HG02610 (cell line): ENCODE data around the gene HDAC11.

Experiments
- ATAC-seq: cut with Tn5 transposase; IDR thresholded peaks from one replicate; pipeline ENCODE4 v1.9.1; 2021; ENCODE audit warnings: mild to moderate bottlenecking, moderate library complexity; ENCODE audit not compliant: unreplicated experiment

Gene HDAC11

DNA sequence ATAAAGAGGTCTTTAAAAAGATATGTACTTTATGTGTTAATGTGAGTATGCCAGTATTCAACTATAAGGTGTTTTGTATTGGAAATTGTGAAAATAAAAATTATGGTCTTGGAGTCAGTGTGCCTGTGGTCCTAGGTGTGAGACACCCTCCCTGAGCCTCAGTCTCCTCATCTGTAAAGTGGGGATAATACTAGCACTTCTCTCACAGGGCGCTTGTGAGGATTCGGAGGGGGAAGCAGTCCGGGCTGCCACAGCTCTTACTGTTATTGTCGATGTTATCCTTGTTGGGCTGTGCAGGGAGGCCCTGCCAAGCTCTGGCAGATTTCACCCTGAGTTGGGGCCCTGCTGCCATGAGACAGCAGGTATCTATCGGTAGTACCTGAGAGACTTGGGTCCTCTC is 42.1 kb downstream of the HDAC11 start:
- no peak for ATAC-seq

DNA sequence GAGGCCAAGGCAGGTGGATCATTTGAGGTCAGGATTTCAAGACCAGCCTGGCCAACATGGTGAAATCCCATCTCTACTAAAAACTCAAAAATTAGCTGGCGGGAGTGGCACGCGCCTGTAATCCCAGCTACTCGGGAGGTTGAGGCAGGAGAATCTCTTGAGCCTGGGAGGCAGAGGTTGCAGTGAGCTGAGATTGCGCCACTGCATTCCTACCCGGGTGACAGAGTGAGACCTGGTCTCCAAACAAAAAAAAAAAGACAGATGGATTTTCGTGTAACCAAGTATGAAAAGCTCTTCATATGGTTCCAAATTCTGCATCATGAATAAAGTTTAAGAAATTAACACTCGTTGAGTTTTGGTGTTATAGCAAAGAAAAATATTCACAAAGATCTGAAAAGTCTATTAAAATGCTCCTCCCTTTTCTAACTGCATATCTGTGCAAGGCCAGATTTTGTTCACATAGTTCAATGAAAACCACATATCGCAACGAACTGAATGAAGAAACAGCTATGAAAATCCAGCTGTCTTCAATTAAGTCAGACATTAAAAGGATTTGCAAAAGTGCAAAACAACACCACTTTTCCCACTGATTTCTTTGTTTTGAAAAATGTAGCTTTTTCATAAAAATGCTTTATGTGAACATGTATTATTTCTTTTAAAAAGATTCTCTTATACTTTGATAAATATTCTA is 45.0 kb downstream of the HDAC11 start:
- ATAC-seq = no peak

GRCh38 chr3:13525827-13526625 is 45.9 kb downstream of the HDAC11 start:
- ATAC-seq = no peak

DNA sequence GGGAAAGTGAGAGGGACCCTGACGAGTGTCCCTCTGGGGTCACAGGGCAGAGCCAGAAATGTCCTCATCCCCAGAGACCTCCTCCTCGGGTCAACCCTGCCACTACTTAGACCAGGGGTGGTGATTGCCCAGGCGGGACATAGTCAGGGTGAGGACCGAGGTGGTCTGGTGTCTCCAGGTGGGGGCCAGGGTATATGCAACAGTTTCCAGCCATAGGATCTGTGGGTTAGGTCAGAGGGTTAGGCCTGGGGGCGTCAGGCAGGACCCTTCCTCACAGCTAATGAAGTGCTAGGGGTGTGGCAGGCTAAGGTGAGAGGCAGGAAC is 46.5 kb downstream of the HDAC11 start:
- no peak for ATAC-seq

DNA sequence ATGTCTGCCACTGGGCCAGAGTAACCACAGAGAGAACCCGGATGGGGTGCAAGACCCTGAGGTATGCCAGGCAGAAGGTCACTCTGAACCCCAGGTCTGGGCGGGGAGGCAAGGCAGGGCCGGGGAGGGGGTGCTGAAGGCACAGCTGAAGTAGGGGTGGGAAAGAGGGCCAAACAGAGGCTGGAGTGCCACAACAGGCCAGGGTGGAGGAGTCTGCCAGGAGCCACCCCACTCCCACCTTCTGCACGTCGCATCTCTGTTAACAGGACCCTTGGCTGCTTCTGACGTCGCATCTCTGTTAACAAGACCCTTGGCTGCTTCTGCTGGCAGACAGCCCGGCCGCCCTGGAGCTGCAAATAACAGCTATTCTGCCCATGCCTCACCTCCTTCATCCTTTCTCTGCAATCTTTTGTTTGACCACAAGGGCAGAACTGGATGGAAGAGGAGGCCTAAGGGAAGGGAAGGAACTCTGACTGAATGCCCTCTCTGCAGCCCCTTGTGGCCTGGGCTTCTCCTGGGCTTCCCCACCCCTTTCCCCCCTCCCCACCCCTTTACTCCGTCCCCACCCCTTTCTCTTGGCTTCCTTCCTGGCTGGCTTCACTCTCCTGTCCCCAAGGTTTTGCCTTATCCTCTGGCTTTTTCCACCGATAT is 48.2 kb downstream of the HDAC11 start:
- no peak for ATAC-seq

GRCh38 chr3:13529196-13530112 is 49.3 kb downstream of the HDAC11 start:
- ATAC-seq = no peak

- ATAC-seq = no peak
These were observed 50.3 kb downstream of the HDAC11 start for GRCh38 chr3:13530241-13531009.

DNA sequence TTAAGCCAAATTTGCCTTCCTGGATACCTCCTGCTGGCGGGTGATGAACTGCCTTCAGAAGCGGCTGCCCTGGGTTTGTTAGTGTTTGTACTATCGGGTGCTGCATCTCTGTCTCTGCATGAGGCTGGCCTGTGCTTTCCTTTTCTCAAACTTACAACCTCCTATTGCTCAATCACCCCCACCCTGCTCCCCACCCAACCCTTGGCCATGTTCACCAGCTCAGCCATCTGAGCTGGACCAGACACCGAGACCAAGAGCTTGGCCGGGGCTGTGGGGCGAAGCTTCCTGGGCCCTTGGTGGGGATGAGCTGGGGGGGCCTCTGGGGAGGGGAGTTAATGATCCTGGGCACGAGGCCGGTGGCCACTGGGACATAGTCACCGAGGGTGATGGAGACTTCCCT is 52.0 kb downstream of the HDAC11 start:
- no peak for ATAC-seq

- ATAC-seq = no peak
These were observed 52.5 kb downstream of the HDAC11 start for GRCh38 chr3:13532631-13533030.

GRCh38 chr3:13533885-13534301 is 53.8 kb downstream of the HDAC11 start:
- ATAC-seq = no peak

DNA sequence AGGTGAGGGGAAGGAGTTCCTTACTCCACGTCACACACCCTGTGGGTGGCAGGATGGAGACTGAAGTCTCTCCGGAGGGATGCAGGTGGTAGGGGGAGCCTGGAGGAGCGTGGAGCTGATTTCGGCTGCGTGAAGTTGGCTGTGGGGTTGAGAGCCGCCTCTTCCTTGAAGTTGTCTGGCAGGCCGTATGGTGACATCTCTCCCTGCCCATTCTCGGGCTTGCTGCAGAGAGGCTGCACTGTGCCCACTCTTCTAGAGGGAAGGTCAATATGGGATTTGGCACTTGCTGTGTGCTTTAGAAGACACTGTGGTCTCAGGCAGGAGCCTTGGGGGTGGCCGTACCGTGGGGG is 55.4 kb downstream of the HDAC11 start:
- ATAC-seq = no peak

DNA sequence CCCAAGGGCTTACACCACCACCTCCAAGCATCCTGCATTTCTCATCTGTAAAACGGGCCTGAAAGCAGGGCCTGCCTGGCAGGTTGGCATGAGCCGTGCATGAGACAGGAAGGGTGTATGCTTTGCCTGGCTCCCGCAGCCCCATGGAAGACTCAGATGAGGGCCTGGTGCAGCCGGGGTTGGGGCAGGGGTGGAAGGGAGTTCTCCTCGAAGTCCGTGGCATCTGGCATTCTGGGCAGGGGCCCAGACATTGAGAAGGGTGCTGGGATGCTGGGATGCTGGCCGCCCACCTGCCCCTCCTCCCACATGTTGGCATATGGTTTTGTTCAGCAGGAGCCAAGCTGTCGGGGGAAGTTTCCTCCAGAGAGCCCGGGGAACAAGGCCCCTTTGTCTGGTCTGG is 55.8 kb downstream of the HDAC11 start:
- ATAC-seq = no peak

DNA sequence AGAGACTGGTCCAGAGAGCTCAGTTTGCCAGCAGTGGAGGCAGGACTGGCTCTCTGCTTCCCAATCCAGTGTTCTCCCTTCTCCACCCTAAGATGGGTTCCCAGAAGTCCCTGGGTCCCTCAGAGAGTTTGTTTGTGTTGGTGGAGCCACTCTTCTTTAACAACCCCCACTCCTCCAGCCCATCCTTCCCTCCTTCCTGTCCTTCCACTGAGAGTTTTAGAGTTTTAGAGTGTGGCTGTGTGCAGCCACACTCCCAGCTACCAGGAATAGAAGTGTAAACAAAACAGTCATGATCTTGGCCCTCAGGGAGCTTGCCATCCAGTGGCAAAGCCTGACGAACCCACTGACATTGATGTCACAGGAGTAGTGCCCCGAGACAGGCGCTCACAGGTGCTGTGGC is 56.3 kb downstream of the HDAC11 start:
- ATAC-seq = no peak

- no peak for ATAC-seq
These were observed 56.7 kb downstream of the HDAC11 start for GRCh38 chr3:13536832-13537231.

- no peak for ATAC-seq
These were observed 57.3 kb downstream of the HDAC11 start for GRCh38 chr3:13537244-13537908.

DNA sequence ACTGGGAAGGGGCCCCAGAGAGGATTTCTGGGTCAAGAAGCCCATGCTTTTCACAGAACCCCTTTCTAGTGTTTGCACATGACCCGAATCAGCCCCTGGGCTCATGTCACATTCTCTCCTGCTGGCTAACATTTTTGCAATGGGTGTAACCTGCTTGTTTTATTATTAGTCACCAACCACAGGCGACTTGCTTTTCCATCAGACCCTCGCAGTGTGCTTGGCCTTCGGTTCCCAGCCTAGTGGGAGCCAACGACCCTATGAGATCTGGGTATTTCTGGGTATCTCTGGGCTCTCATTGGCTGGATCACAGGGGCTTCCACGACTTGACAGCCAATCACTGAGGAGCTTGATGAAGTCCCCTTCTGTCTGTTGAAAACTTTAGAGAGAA is 57.8 kb downstream of the HDAC11 start:
- ATAC-seq = no peak

- ATAC-seq = no peak
These were observed 58.6 kb downstream of the HDAC11 start for GRCh38 chr3:13538520-13539291.

DNA sequence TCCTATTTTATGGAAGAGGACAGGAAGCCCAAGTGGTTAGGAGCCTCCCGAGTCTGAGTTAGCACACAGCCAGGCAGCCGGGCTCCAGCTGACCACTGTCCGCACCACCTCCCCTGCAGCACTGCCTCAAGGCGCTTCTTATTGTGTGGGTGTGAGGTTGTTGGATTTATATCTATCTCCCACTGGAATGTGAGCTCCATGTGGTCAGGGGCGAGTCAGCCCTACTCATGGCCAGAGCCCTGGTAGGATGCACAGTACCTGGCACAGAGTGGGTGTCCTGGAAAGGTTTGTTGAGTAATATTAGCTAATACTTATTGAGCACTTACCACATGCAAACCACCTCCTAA is 59.2 kb downstream of the HDAC11 start:
- no peak for ATAC-seq

- no peak for ATAC-seq
These were observed 59.6 kb downstream of the HDAC11 start for GRCh38 chr3:13539671-13540070.
